ENCODE data around the gene ARMC8.

ARMC8 gene

DNA sequence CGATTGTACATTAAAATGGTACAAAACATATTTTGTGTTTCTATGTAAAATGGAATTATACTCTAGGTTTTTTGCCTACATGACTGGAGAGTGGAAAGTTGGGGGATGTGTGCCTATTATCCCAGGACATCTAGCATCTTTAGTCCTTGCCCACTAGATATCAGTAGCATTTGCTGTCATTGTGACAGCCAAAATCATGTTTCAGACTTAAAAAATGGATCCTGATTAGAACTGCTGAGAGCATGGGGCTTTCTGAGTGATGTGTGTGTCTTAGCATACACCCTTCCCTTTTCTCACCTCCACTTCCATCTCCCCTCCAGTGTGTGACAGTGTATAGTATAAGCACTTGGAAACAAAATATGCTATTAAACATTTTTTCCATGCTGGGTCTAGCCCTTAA, 13.3 kb downstream of the ARMC8 start:
- Histone ChIP-seq H3K27me3 (ENCODE audit: insufficient read depth, low read length) (no peaks in the 10 kb centered on the region), H3K9ac (ENCODE audit: low read depth, low read length) (no peak overlapping the region), H3K27ac (ENCODE audit: low read length) (no peak overlapping the region), H3K9me3 (ENCODE audit: insufficient read depth, low read depth, low read length) (no peaks in the 10 kb centered on the region), H3K4me1 (ENCODE audit: insufficient read depth, low read length) (peaks cover 13% of the 10 kb centered on the region), H3K36me3 (ENCODE audit: insufficient read depth, low read depth, low read length) (peaks cover 7% of the 10 kb centered on the region; the same call in 1 of the 2 replicates), H3K4me3 (ENCODE audit: low read length) (no peak overlapping the region)

- Histone ChIP-seq H3K27me3 (ENCODE audit: insufficient read depth, low read length) (no peaks in the 10 kb centered on the region), H3K27ac (ENCODE audit: low read length) (no peak overlapping the region), H3K9me3 (ENCODE audit: insufficient read depth, low read depth, low read length) (no peaks in the 10 kb centered on the region), H3K4me1 (ENCODE audit: insufficient read depth, low read length) (peaks cover 17% of the 10 kb centered on the region), H3K36me3 (ENCODE audit: insufficient read depth, low read depth, low read length) (0 out of 2 replicates have a peak, but pooled peaks cover under 1% of the 10 kb centered on the region), H3K9ac (ENCODE audit: low read depth, low read length) (no peak overlapping the region), H3K4me3 (ENCODE audit: low read length) (no peak overlapping the region)
These were observed 16.0 kb downstream of the ARMC8 start for GRCh38 chr3:138202945-138203701.

DNA sequence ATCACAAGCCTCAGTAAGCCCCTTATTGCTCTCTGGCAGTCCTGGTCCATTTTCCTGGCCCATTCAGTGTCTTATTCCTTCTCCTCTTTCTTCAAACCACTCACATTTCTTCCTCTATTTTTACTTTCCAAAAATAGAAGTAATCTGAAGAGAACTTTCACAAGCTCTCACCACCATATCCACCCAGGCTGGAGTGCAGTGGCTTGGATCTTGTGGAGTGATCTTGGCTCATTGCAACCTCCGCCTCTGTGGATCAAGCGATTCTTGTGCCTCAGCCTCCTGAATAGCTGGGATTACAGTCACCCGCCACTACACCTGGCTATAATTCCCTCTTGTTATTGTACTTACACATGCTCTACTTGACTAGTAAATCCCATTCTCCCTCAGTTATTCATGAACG, 16.8 kb downstream of the ARMC8 start:
- Histone ChIP-seq H3K27me3 (ENCODE audit: insufficient read depth, low read length) (no peaks in the 10 kb centered on the region), H3K4me3 (ENCODE audit: low read length) (no peak overlapping the region), H3K27ac (ENCODE audit: low read length) (no peak overlapping the region), H3K4me1 (ENCODE audit: insufficient read depth, low read length) (peaks cover 19% of the 10 kb centered on the region), H3K9ac (ENCODE audit: low read depth, low read length) (no peak overlapping the region), H3K36me3 (ENCODE audit: insufficient read depth, low read depth, low read length) (no peaks in the 10 kb centered on the region), H3K9me3 (ENCODE audit: insufficient read depth, low read depth, low read length) (no peaks in the 10 kb centered on the region)

- Histone ChIP-seq H3K9me3 (ENCODE audit: insufficient read depth, low read depth, low read length) (no peaks in the 10 kb centered on the region), H3K4me1 (ENCODE audit: insufficient read depth, low read length) (peaks cover 30% of the 10 kb centered on the region), H3K27ac (ENCODE audit: low read length) (no peak overlapping the region), H3K36me3 (ENCODE audit: insufficient read depth, low read depth, low read length) (no peaks in the 10 kb centered on the region), H3K4me3 (ENCODE audit: low read length) (no peak overlapping the region), H3K27me3 (ENCODE audit: insufficient read depth, low read length) (no peaks in the 10 kb centered on the region), H3K9ac (ENCODE audit: low read depth, low read length) (no peak overlapping the region)
These were observed 18.4 kb downstream of the ARMC8 start for GRCh38 chr3:138205527-138205926.

- Histone ChIP-seq H3K27me3 (ENCODE audit: insufficient read depth, low read length) (no peaks in the 10 kb centered on the region), H3K27ac (ENCODE audit: low read length) (no peak overlapping the region), H3K4me3 (ENCODE audit: low read length) (no peak overlapping the region), H3K36me3 (ENCODE audit: insufficient read depth, low read depth, low read length) (no peaks in the 10 kb centered on the region), H3K4me1 (ENCODE audit: insufficient read depth, low read length) (peaks cover 34% of the 10 kb centered on the region), H3K9me3 (ENCODE audit: insufficient read depth, low read depth, low read length) (no peaks in the 10 kb centered on the region), H3K9ac (ENCODE audit: low read depth, low read length) (no peak overlapping the region)
These were observed 19.1 kb downstream of the ARMC8 start for GRCh38 chr3:138206196-138206595.

- no peak overlapping the region for H3K27ac ChIP-seq (ENCODE audit: low read length)
- no peak overlapping the region for H3K9ac ChIP-seq (ENCODE audit: low read depth, low read length)
- peaks cover 14% of the 10 kb centered on the region for H3K36me3 ChIP-seq (ENCODE audit: insufficient read depth, low read depth, low read length)
- no peaks in the 10 kb centered on the region for H3K27me3 ChIP-seq (ENCODE audit: insufficient read depth, low read length)
- H3K9me3 ChIP-seq (ENCODE audit: insufficient read depth, low read depth, low read length), result no peaks in the 10 kb centered on the region
- H3K4me3 ChIP-seq (ENCODE audit: low read length), result no peak overlapping the region
- H3K4me1 ChIP-seq (ENCODE audit: insufficient read depth, low read length), result peaks cover 26% of the 10 kb centered on the region; the same call in 1 of the 2 replicates
These were observed 23.4 kb downstream of the ARMC8 start for GRCh38 chr3:138210528-138210927.

DNA sequence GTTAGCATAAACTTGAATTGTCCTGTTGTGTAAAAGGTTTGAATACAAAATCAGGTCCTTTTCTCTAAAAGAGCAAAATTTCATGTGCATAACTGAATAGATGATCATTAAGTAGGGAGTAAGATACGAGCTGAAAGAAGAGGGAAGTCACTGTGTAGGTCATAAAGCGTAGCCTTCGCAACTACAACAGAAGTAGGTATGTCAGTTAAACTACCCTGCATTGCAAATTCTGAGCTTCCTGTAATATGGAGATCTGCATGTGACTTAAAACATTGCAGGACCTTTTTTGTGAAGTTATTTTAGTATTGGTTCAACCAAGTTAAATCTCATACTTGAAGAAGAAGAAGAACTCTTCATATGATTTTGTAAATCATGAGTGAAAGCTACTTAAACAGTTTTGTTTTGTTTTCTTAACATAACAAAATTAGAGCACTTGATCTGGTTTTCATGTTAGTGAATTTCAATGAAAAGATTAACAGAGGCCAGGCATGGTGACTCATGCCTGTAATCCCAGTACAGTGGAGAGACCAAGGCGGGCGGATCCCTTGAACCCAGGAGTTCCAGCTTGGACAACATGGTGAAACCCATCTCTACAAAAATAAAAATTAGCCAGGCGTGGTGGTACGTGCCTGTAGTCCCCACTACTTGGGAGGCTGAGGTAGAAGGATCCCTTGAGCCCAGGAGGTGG, 26.4 kb downstream of the ARMC8 start:
- peaks cover 22% of the 10 kb centered on the region; the same call in 1 of the 2 replicates for H3K4me1 ChIP-seq (ENCODE audit: insufficient read depth, low read length)
- no peak overlapping the region for H3K4me3 ChIP-seq (ENCODE audit: low read length)
- no peaks in the 10 kb centered on the region for H3K27me3 ChIP-seq (ENCODE audit: insufficient read depth, low read length)
- H3K36me3 ChIP-seq (ENCODE audit: insufficient read depth, low read depth, low read length), result peaks cover 14% of the 10 kb centered on the region
- no peaks in the 10 kb centered on the region for H3K9me3 ChIP-seq (ENCODE audit: insufficient read depth, low read depth, low read length)
- no peak overlapping the region for H3K27ac ChIP-seq (ENCODE audit: low read length)
- H3K9ac ChIP-seq (ENCODE audit: low read depth, low read length), result no peak overlapping the region

DNA sequence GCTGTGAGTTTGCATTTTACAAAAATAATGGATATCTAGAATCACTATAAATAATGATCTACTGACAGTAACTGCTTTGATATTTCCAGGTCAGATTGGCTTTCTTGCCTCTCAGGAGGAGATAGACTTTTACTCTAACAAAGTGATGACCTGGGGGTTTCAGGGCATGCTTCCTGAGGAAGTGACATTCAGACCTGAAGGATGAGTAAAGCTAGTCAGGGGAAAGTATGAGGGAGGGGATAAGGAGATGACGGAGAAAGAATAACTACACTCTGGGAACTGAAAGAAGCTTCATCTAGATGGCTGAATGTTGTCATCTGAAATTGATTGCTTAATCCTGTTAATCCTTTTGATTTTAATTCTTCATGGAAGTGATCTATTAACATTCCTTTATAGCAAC, 32.2 kb downstream of the ARMC8 start:
- Histone ChIP-seq H3K36me3 (ENCODE audit: insufficient read depth, low read depth, low read length) (peaks cover 31% of the 10 kb centered on the region), H3K9me3 (ENCODE audit: insufficient read depth, low read depth, low read length) (no peaks in the 10 kb centered on the region), H3K27me3 (ENCODE audit: insufficient read depth, low read length) (no peaks in the 10 kb centered on the region), H3K9ac (ENCODE audit: low read depth, low read length) (no peak overlapping the region), H3K27ac (ENCODE audit: low read length) (no peak overlapping the region), H3K4me1 (ENCODE audit: insufficient read depth, low read length) (peaks cover 3% of the 10 kb centered on the region; the same call in 1 of the 2 replicates), H3K4me3 (ENCODE audit: low read length) (no peak overlapping the region)

DNA sequence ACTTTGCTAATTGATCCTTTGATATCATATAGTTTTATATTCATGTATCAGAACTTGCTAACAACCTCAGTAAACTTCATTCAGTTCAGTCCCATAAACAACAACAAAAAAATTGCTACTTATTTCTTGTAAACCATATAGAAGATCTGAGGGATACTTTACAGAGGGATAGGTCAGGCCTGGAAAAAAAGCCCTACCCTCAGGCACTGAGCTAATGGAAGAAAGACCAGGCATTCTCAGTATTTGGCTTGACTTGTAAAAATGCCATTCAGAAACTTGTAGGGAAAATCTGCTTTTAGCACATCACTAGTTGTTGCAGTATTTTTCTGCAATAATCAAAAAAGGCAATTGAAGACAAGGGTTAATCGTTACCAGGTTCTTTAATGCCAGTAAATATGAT, 33.1 kb downstream of the ARMC8 start:
- Histone ChIP-seq H3K27ac (ENCODE audit: low read length) (no peak overlapping the region), H3K27me3 (ENCODE audit: insufficient read depth, low read length) (no peaks in the 10 kb centered on the region), H3K36me3 (ENCODE audit: insufficient read depth, low read depth, low read length) (peaks cover 40% of the 10 kb centered on the region)

DNA sequence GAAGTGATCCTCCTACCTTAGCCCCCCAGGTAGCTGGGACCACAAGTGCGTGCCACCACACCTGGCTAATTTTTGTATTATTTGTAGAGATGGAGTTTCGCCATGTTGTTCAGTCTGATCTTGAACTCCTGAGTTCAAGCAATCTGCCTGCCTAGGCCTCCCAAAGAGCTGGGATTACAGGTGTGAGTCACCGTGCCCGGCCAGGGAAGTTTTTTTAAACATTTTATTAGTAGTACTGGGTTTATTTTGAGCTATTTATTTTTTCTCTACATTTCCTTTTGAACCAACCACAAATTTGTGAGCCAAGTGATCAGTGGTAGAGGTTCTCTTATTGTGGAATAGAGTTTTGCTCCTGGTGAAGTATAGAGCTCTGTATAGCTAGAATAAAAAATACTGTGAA, 33.7 kb downstream of the ARMC8 start:
- Histone ChIP-seq H3K27ac (ENCODE audit: low read length) (no peak overlapping the region), H3K9ac (ENCODE audit: low read depth, low read length) (no peak overlapping the region), H3K36me3 (ENCODE audit: insufficient read depth, low read depth, low read length) (peaks cover 46% of the 10 kb centered on the region), H3K27me3 (ENCODE audit: insufficient read depth, low read length) (no peaks in the 10 kb centered on the region), H3K4me3 (ENCODE audit: low read length) (no peak overlapping the region), H3K9me3 (ENCODE audit: insufficient read depth, low read depth, low read length) (no peaks in the 10 kb centered on the region), H3K4me1 (ENCODE audit: insufficient read depth, low read length) (peaks cover 3% of the 10 kb centered on the region; the same call in 1 of the 2 replicates)

More for the DNA sequence above, 33.1 kb downstream of the ARMC8 start:
- no peaks in the 10 kb centered on the region for H3K9me3 ChIP-seq (ENCODE audit: insufficient read depth, low read depth, low read length)
- no peak overlapping the region for H3K4me3 ChIP-seq (ENCODE audit: low read length)
- H3K4me1 ChIP-seq (ENCODE audit: insufficient read depth, low read length), result peaks cover 3% of the 10 kb centered on the region; the same call in 1 of the 2 replicates
- no peak overlapping the region for H3K9ac ChIP-seq (ENCODE audit: low read depth, low read length)

DNA sequence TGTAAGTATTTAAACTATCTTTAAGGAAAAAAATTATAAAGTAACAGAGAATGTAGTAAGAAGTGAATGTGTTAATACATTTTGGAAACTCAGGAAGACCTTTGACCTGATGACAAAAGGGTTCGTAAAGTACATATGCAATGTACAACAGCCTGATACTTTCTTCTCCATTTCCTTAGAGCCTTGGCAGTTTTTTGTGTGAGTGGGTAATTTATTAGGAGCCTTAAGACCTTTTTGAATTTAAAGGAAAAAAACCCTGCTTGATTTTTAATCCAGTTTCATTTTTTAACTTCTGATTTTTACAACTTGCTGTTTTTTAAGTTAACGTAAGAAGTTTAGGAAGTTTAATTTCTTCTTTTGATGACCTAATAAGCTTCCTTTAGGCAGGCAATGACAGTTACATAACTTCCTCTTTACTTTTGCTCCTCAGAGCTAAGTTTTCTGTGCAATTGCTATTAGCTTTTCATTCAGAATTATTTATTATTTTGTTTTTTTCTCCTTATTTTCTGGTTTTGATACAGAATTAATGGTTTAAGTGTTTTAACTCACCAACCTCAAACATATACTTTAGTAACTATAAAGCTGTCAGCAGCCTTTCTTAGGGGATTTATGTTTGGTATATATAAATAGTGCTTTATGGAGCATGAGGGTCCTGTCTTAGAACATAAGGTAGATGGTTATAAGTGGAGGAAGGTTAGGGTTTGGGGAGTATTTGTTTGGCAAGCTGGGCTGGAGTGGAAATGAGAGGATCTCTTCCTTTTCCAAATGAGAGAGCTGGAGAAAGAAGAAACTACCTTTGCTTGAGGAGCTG, 35.2 kb downstream of the ARMC8 start:
- Histone ChIP-seq H3K9ac (ENCODE audit: low read depth, low read length) (no peak overlapping the region), H3K9me3 (ENCODE audit: insufficient read depth, low read depth, low read length) (no peaks in the 10 kb centered on the region), H3K4me1 (ENCODE audit: insufficient read depth, low read length) (peaks cover 3% of the 10 kb centered on the region; the same call in 1 of the 2 replicates), H3K27me3 (ENCODE audit: insufficient read depth, low read length) (no peaks in the 10 kb centered on the region), H3K36me3 (ENCODE audit: insufficient read depth, low read depth, low read length) (peaks cover 56% of the 10 kb centered on the region), H3K4me3 (ENCODE audit: low read length) (no peak overlapping the region), H3K27ac (ENCODE audit: low read length) (no peak overlapping the region)

Data from iPS-20b (cell line).